Heart right ventricle (tissue), 16 donors: ENCODE measurements around the gene TTLL5. TPM values are rescaled to one million over a fixed set of nuclear protein-coding genes. Genes with fewer than 3 reads are reported as not detected.

Experiments used
- ATAC-seq, 8 donors: fragments of 200-7000 bp; cut with Tn5 transposase; one replicate each; pipeline ENCODE4 v1.9.1; 2020; ENCODE audit warnings: mild to moderate bottlenecking in 8 of 8, moderate library complexity in 8 of 8, moderate number of reproducible peaks in 1 of 8
- DNase-seq, 2 donors: peaks; one replicate each; pipeline ENCODE4 v3.0.0-alpha.2; 2020
- H3K27ac ChIP-seq, 10 donors: fragments of 200-600 bp; sonication (generic) in 2 of 10; one replicate each; pipeline versions ENCODE4 v1.5.0 to v1.8.0; 2020 to 2022; ENCODE audit warnings: mild to moderate bottlenecking in 3 of 10
- H3K27me3 ChIP-seq, 7 donors: fragments of 200-600 bp; one replicate each; pipeline ENCODE4 v1.8.0; 2021 to 2022; ENCODE audit warnings: mild to moderate bottlenecking in 2 of 7
- H3K36me3 ChIP-seq, 9 donors: fragments of 200-600 bp; sonication (generic) in 1 of 9; one replicate each; pipeline versions ENCODE4 v1.5.0 to v1.8.0; 2020 to 2022; ENCODE audit warnings: mild to moderate bottlenecking in 2 of 9
- H3K4me1 ChIP-seq, 9 donors: fragments of 200-600 bp; sonication (generic) in 1 of 9; one replicate each; pipeline versions ENCODE4 v1.5.0 to v1.8.0; 2020 to 2022; ENCODE audit warnings: mild to moderate bottlenecking in 4 of 9
- H3K4me3 ChIP-seq, 10 donors: fragments of 200-600 bp; sonication (generic) in 2 of 10; one replicate each; pipeline versions ENCODE4 v1.5.0 to v1.8.0; 2020 to 2022; ENCODE audit warnings: mild to moderate bottlenecking in 7 of 10, moderate library complexity in 2 of 10
- H3K9me3 ChIP-seq, 11 donors: fragments of 200-600 bp in 10 of 11; sonication (generic) in 2 of 11; one replicate each; pipeline versions ENCODE4 v1.5.0 to v1.8.0; 2013 to 2022; ENCODE audit warnings: mild to moderate bottlenecking in 2 of 11, control low read depth in 1 of 11, moderate library complexity in 1 of 11
- CTCF ChIP-seq, 9 donors: fragments of 200-600 bp; sonication (generic) in 2 of 9; IDR thresholded peaks; one replicate each; pipeline versions ENCODE4 v1.5.0 to v1.8.0; 2021 to 2022; ENCODE audit warnings: antibody characterized with exemption in 9 of 9, mild to moderate bottlenecking in 5 of 9, moderate library complexity in 1 of 9
- WGBS, 2 donors: extraction: QIAGEN DNeasy Blood & Tissue Kit; methylation state at CpG; one replicate each; pipeline ENCODE4 v1.1.7; 2013; ENCODE audit warnings: inconsistent platforms in 1 of 2; 5-methylcytosine and 5-hydroxymethylcytosine counted together
- intact Hi-C, 10 donors: fragments of 100-400 bp; cut with DNase I; formaldehyde crosslinking; loops; one replicate each; pipeline versions ENCODE4 v1.11.1 to v1.14.2; 2022
- polyA plus RNA-seq, 2 donors: library from polyadenylated mRNA; stranded (reverse); fragments of 200-250 nt; gene quantifications; one replicate each; pipeline ENCODE4 v1.2.3, GENCODE V29; 2013
- total RNA-seq, 10 donors: library from RNA; stranded (reverse); fragmentation: NEBNext Ultra II Directional in 3 of 10; extraction: Animal tissue kit (Norgen Biotek cat#: 25700) in 3 of 10; gene quantifications; one replicate each; pipeline versions ENCODE4 v1.2.1 to v1.2.4, GENCODE V29; 2021 to 2023
- donor health status: Arrhythmogenic right ventricular cardiomyopathy.
- donor health status: ischemic (EF 13 %, LVEDD 7.1; RV severe dilation, severe dysfunction).
- donor health status: healthy with polysubstance abuse.
- donor health status: DM: no; HTN: yes; CAD: no.
- donor health status: DM: no; HTN: no; CAD: no.
- donor health status: ischemic (EF 25% LVEDD 6.9; RV normal size, moderate dysfunction).
- donor health status: ischemic (EF 25% LVEDD 5.7; RV mildly dilated, moderate dysfunction).
- donor health status: healthy.
- donor health status: DM: yes; HTN: yes; CAD: no.
- donor health status: Ischemic cardiomyopathy.
- donor health status: ischemic (EF 35%, LVEDD 5.7; RV mildly dilated, moderate dysfunction).
- donor health status: nonischemic (EF 11% LVEDD 7.7; RV severe dilation, severe dysfunction).
- donor health status: DM: yes; HTN: yes; CAD: no.
- donor health status: PGD.
- donor health status: ischemic (EF 29% LVEDD 5.4; RV normal size, mild dysfunction).
- donor health status: nonischemic (EF 23%, LVEDD 6.1; RV moderate dilation, normal function).

Gene TTLL5
- total and polyA plus RNA-seq, 12 donors = 5.6 to 24.7 (median 17.6) TPM

- H3K36me3 ChIP-seq = peaks cover 0 to 7% (median 0%) of the 10 kb centered on the region in 9 donors
- no peak overlapping the region for H3K27ac ChIP-seq
- 92 to 100% methylated on average over 1 of the region's 1 CpG for WGBS, 2 donors
- no peak for TF ChIP-seq CTCF (IDR thresholded peaks at IDR 0.05)
- H3K9me3 ChIP-seq = no peaks in the 10 kb centered on the region
- no peaks in the 10 kb centered on the region for H3K27me3 ChIP-seq
- H3K4me1 ChIP-seq = peaks cover 0 to 29% (median 25%) of the 10 kb centered on the region in 9 donors
- intact Hi-C loops = no loop called here
- no peak for ATAC-seq
- DNase-seq = no peak
- no peak overlapping the region for H3K4me3 ChIP-seq
Observed at GRCh38 chr14:75835737-75836136, 174.7 kb downstream of the TTLL5 start.

GRCh38 chr14:75837151-75837787 lies 176.2 kb downstream of the TTLL5 start:
- intact Hi-C loops = no loop called here
- no peak for DNase-seq
- no peak for TF ChIP-seq CTCF (IDR thresholded peaks at IDR 0.05)
- Histone ChIP-seq H3K4me3 (no peak overlapping the region), H3K27ac (no peak overlapping the region), H3K9me3 (no peaks in the 10 kb centered on the region), H3K27me3 (no peaks in the 10 kb centered on the region), H3K36me3 (peaks cover 0 to 7% (median 0%) of the 10 kb centered on the region in 9 donors), H3K4me1 (peaks cover 0 to 18% (median 12%) of the 10 kb centered on the region in 9 donors)
- 94 to 96% methylated on average over 3 of the region's 3 CpGs for WGBS, 2 donors
- ATAC-seq = no peak

DNA sequence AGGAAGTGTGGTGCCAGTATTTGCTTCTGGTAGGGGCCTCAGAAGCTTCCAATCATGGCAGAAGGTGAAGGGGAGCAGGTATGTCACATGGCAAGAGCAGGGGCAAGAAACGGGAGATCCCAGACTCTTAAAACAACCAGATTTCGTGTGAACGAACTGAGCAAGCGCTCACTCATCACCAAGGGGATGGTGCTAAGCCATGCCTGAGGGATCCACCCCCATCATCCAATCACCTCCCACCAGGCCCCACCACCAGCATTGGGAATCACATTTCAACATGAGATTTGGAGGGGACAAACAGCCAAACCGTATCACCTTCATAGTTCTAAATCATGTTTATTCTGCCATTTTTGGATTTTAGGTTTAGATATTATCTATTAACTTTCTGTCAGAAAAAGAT lies 179.9 kb downstream of the TTLL5 start:
- peaks cover 0 to 7% (median 0%) of the 10 kb centered on the region in 9 donors for H3K36me3 ChIP-seq
- no peak overlapping the region for H3K27ac ChIP-seq
- ATAC-seq (no peak), DNase-seq (no peak)
- no peaks in the 10 kb centered on the region for H3K27me3 ChIP-seq
- peaks cover 0 to 13% (median 4%) of the 10 kb centered on the region in 9 donors for H3K4me1 ChIP-seq
- intact Hi-C loops = no loop called here
- WGBS, 2 donors = 95 to 96% methylated on average over 5 of the region's 5 CpGs
- no peak overlapping the region for H3K4me3 ChIP-seq
- no peak for TF ChIP-seq CTCF (IDR thresholded peaks at IDR 0.05)
- H3K9me3 ChIP-seq = no peaks in the 10 kb centered on the region

DNA sequence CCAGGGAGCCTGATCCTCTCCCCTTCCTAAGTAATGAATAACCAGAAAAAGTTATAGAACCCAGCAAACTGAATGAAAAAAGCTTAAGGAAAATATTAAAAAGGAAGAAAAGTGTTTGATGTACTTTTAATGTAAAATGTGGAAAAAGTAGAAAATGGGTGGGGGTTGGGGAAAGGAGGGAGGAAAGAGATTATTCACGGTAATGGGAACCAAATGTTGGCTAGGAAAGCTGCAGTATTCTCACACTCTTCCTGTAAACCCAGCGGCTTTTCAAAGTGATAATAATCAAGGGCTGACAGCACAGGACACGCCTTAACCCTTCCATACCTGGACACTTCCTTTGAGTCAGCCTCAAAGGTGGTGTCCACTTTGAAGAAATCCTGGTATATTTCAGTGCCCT lies 181.5 kb downstream of the TTLL5 start:
- peaks cover 0 to 13% (median 4%) of the 10 kb centered on the region in 9 donors for H3K4me1 ChIP-seq
- DNase-seq (no peak), ATAC-seq (no peak)
- no peak for TF ChIP-seq CTCF (IDR thresholded peaks at IDR 0.05)
- intact Hi-C loops = no loop called here
- 34 to 57% methylated on average over 3 of the region's 3 CpGs for WGBS, 2 donors
- peaks cover 0 to 7% (median 0%) of the 10 kb centered on the region in 9 donors for H3K36me3 ChIP-seq
- H3K4me3 ChIP-seq = no peak overlapping the region
- H3K27me3 ChIP-seq = no peaks in the 10 kb centered on the region
- H3K27ac ChIP-seq = no peak overlapping the region
- no peaks in the 10 kb centered on the region for H3K9me3 ChIP-seq
